Colonic mucosa (tissue), 4 donors: ENCODE results near the gene RFTN1. TPM values are rescaled to one million over a fixed set of nuclear protein-coding genes. Genes with fewer than 3 reads are reported as not detected.

Experiments used
- DNase-seq: peaks from one replicate; pipeline ENCODE4 v3.0.0-alpha.2; 2020
- H3K27ac ChIP-seq: fragments of 200-600 bp; one replicate; pipeline ENCODE4 v1.8.0; 2021
- H3K27me3 ChIP-seq: fragments of 200-600 bp; one replicate; pipeline ENCODE4 v1.8.0; 2021
- H3K36me3 ChIP-seq: fragments of 200-600 bp; one replicate; pipeline ENCODE4 v1.8.0; 2021
- H3K4me1 ChIP-seq: fragments of 200-600 bp; one replicate; pipeline ENCODE4 v1.8.0; 2021; ENCODE audit warnings: mild to moderate bottlenecking
- H3K4me3 ChIP-seq: fragments of 200-600 bp; one replicate; pipeline ENCODE4 v1.8.0; 2021
- H3K9ac ChIP-seq, 2 donors: one replicate each; pipeline ENCODE4 v1.7.0; 2013; ENCODE audit warnings: control low read depth in 2 of 2, low read depth in 2 of 2, low read length in 2 of 2
- H3K9me3 ChIP-seq: fragments of 200-600 bp; one replicate; pipeline ENCODE4 v1.8.0; 2021
- intact Hi-C: fragments of 100-400 bp; cut with DNase I; formaldehyde crosslinking; loops from one replicate; pipeline ENCODE4 v1.14.1; 2022
- total RNA-seq, 2 donors: library from RNA; stranded (reverse); fragmentation: NEBNext Ultra II Directional in 1 of 2; extraction: Animal tissue kit (Norgen Biotek cat#: 25700) in 1 of 2; gene quantifications; one replicate each; pipeline ENCODE4 v1.2.1, GENCODE V29; 2021
- TF ChIP-seq, protein P1 (sequence below): fragments of 200-600 bp; IDR thresholded peaks from one replicate; pipeline ENCODE4 v1.8.0; 2022; ENCODE audit warnings: antibody characterized with exemption, mild to moderate bottlenecking
- donor health status: healthy.
- donor health status: DM: no; HTN: no; CAD: no.
- donor health status: DM: no; HTN: no; CAD: no.

The RFTN1 gene
- total RNA-seq, 2 donors from 2014 or later, result 4.0 to 10.2 TPM

DNA sequence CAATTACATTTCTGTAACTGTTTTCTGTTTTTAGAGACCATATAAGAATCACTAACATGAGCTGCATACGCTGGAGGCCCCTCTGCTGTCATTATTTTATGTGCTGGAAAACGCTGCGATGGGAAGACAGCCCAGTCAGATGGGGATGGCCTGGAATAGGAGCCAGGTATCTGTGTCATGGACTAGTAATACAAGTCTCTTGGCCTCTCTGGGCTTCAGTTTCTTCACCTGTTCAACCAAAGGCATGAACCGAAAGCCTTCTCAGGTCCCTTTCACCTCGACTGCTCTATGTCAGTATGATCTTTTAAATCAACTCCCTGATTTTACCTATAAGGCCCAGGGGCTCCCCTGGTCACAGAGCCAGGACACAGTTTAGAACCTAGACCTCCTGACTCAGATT, 14.6 kb upstream of the RFTN1 start:
- no peak for DNase-seq
- H3K4me3 ChIP-seq, result no peak overlapping the region
- intact Hi-C loops, result no loop called here
- H3K27ac ChIP-seq, result no peak overlapping the region
- H3K9me3 ChIP-seq, result no peaks in the 10 kb centered on the region
- H3K36me3 ChIP-seq, result no peaks in the 10 kb centered on the region
- TF ChIP-seq, protein P1, sequence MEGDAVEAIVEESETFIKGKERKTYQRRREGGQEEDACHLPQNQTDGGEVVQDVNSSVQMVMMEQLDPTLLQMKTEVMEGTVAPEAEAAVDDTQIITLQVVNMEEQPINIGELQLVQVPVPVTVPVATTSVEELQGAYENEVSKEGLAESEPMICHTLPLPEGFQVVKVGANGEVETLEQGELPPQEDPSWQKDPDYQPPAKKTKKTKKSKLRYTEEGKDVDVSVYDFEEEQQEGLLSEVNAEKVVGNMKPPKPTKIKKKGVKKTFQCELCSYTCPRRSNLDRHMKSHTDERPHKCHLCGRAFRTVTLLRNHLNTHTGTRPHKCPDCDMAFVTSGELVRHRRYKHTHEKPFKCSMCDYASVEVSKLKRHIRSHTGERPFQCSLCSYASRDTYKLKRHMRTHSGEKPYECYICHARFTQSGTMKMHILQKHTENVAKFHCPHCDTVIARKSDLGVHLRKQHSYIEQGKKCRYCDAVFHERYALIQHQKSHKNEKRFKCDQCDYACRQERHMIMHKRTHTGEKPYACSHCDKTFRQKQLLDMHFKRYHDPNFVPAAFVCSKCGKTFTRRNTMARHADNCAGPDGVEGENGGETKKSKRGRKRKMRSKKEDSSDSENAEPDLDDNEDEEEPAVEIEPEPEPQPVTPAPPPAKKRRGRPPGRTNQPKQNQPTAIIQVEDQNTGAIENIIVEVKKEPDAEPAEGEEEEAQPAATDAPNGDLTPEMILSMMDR, result no peak
- H3K4me1 ChIP-seq, result no peaks in the 10 kb centered on the region
- H3K27me3 ChIP-seq, result no peaks in the 10 kb centered on the region
- H3K9ac ChIP-seq, result no peak overlapping the region

DNA sequence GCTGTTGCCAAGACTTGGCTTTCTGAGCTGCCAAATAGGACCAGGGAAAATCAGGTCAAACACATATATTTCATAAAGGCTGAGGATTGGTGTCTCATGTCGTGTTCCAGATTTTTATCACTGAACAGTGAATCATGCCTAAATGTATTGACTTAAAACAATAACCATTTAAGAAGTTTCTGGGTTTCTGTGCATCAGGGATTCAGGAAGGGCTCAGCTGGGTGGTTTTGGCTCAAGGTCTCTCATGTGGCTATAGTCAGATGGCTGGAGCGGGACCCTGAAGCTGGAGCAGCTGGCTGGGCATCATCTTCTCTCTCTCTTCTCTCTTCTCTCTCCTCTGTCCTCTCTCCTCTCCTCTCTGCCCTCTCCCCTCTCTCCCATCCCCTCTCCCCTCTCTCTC, 10.7 kb upstream of the RFTN1 start:
- H3K36me3 ChIP-seq, result no peaks in the 10 kb centered on the region
- no peak overlapping the region for H3K27ac ChIP-seq
- H3K9ac ChIP-seq, result no peak overlapping the region
- no peaks in the 10 kb centered on the region for H3K27me3 ChIP-seq
- no peak for DNase-seq
- no peaks in the 10 kb centered on the region for H3K4me1 ChIP-seq
- TF ChIP-seq, protein P1, result no peak
- no peak overlapping the region for H3K4me3 ChIP-seq
- H3K9me3 ChIP-seq, result no peaks in the 10 kb centered on the region
- intact Hi-C loops, result no loop called here

DNA sequence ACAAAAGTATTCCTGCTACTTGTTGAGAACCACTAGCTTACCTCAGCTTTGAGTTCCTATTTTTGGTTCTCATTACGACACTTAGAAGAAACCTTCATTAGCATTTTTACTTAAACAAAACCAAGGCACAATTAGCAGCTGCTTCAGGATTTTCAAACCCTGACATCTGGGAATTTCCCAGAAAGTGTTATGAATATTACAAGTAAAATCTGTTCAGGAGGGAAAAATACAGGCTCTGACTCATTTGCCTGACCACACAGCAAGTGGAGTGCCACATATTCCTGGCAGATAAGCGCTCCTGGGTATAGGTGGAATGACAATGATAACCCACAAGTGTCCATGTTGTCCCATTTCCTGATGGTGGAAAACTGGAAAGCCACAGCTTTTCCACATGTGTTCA, 10.3 kb upstream of the RFTN1 start:
- Histone ChIP-seq H3K9ac (no peak overlapping the region), H3K27me3 (no peaks in the 10 kb centered on the region), H3K4me1 (no peaks in the 10 kb centered on the region), H3K4me3 (no peak overlapping the region), H3K9me3 (no peaks in the 10 kb centered on the region), H3K36me3 (no peaks in the 10 kb centered on the region), H3K27ac (no peak overlapping the region)
- TF ChIP-seq, protein P1, result no peak
- DNase-seq, result no peak
- intact Hi-C loops, result no loop called here

DNA sequence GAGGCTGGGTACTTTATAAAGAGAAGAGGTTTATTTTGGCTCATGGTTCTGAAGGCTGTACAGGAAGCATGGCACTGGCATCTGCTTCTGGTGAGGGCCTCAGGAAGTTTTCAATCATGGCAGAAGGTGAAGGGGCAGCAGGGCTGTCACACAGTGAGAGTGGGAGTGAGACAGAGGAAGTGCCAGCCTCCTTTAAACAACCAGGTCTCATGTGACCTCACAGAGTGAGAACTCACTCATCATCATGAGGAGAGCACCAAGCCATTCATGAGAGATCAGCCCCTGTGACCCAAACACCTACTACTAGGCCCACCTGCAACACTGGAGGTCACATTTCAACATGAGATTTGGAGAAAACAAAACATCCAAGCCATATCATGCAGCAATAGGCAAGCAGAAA, 9.3 kb upstream of the RFTN1 start:
- no peaks in the 10 kb centered on the region for H3K9me3 ChIP-seq
- intact Hi-C loops, result no loop called here

DNA sequence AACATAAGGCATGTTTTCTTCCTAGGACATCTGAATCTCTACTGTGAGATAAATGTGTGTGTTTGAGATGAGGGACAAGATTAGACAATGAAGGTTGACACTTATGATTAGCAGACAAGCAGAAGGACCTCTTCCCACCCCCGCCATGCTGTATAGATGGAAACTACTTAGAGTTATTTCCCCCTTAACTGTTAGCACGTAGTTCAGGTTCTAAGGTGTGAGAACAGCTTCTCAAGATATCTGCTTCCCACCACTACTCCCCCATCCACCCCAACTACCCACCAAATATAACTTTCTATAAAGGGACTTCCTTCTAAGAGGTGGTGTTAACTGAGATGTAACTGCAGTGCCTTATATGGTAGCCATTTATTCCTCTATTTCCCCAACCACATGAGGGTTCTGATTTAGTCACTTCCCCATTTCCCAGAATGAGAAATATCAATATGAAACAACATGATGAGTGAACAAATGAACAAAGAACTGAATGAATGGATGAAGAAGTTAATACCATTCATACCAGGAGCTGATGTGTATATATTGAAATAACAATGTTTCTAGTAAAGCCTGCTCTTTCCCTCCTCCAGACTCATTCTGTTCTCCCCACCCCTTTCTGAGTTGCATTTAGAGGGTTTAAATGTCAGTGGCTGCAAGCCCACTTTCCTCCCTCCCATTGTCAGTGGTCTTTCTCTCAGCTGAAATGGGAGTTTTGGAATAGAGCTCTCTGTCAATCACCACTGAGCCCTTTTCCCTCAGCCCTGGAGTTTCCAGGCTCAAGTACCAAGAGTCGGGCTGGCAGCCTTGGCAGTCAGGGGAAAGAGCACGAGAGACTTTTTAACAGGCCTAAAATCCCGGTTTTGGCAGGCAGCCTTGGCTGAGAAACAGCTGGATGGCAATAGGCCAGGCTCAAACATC, 7.7 kb upstream of the RFTN1 start:
- no peak overlapping the region for H3K9ac ChIP-seq
- H3K9me3 ChIP-seq, result no peaks in the 10 kb centered on the region
- no peaks in the 10 kb centered on the region for H3K4me1 ChIP-seq
- TF ChIP-seq, protein P1, result no peak
- H3K27ac ChIP-seq, result no peak overlapping the region
- H3K36me3 ChIP-seq, result no peaks in the 10 kb centered on the region
- H3K4me3 ChIP-seq, result no peak overlapping the region
- no peak for DNase-seq
- H3K27me3 ChIP-seq, result no peaks in the 10 kb centered on the region
- intact Hi-C loops, result no loop called here

More for the DNA sequence above, 9.3 kb upstream of the RFTN1 start:
- H3K27me3 ChIP-seq, result no peaks in the 10 kb centered on the region
- no peak overlapping the region for H3K27ac ChIP-seq
- no peak overlapping the region for H3K4me3 ChIP-seq
- H3K36me3 ChIP-seq, result no peaks in the 10 kb centered on the region
- no peak for DNase-seq
- TF ChIP-seq, protein P1, result no peak
- no peak overlapping the region for H3K9ac ChIP-seq
- no peaks in the 10 kb centered on the region for H3K4me1 ChIP-seq
